GM12878 (cell line): Measurements from ENCODE around the gene FAM200B. TPM values are rescaled to one million over a fixed set of nuclear protein-coding genes. Genes with fewer than 3 reads are reported as not detected.

Source experiments
- BHLHE40 ChIP-seq, 2 experiments: fragments of 450-650 bp in 1 of 2; IDR thresholded peaks; 2 replicates each; pipeline ENCODE4 v1.6.1; 2011 to 2017; ENCODE audit warnings: low read depth in 2 of 2, borderline replicate concordance in 1 of 2, improper control_type of control experiment in 1 of 2, low read length in 1 of 2, mild to moderate bottlenecking in 1 of 2
- CBX3 ChIP-seq: fragments of 200-600 bp; sonication (generic); IDR thresholded peaks from 2 replicates; pipeline ENCODE4 v1.6.1; 2016; ENCODE audit warnings: low read depth, borderline replicate concordance
- IRF4 ChIP-seq: IDR thresholded peaks from 2 replicates; pipeline ENCODE4 v1.6.1; 2011; ENCODE audit warnings: low read depth, low read length
- LARP7 ChIP-seq: fragments of 450-650 bp; IDR thresholded peaks from 2 replicates; pipeline ENCODE4 v1.6.1; 2017; ENCODE audit warnings: mild to moderate bottlenecking
- PAX8 ChIP-seq: fragments of 450-650 bp; IDR thresholded peaks from 2 replicates; pipeline ENCODE4 v1.6.1; 2017; ENCODE audit warnings: mild to moderate bottlenecking, moderate library complexity
- POU2F2 ChIP-seq: IDR thresholded peaks from 3 replicates; pipeline ENCODE4 v1.6.1; 2011; ENCODE audit warnings: low read depth, mild to moderate bottlenecking, low read length, borderline replicate concordance
- SKIL ChIP-seq: fragments of 450-650 bp; IDR thresholded peaks from 2 replicates; pipeline ENCODE4 v1.6.1; 2017; ENCODE audit warnings: mild to moderate bottlenecking, low read depth, inconsistent platforms; ENCODE audit not compliant: poor library complexity, severe bottlenecking
- SUPT20H ChIP-seq: IDR thresholded peaks from 2 replicates; pipeline ENCODE4 v1.6.1; 2011; ENCODE audit warnings: low read depth, mild to moderate bottlenecking, low read length, moderate library complexity, borderline replicate concordance; ENCODE audit not compliant: control insufficient read depth
- ZBED1 ChIP-seq: IDR thresholded peaks from 2 replicates; pipeline ENCODE4 v1.6.1; 2016; ENCODE audit warnings: borderline replicate concordance
- ZNF24 ChIP-seq: fragments of 450-650 bp; IDR thresholded peaks from 2 replicates; pipeline ENCODE4 v1.6.1; 2017; ENCODE audit warnings: antibody characterized with exemption, mild to moderate bottlenecking
- ZNF687 ChIP-seq: fragments of 450-650 bp; IDR thresholded peaks from 2 replicates; pipeline ENCODE4 v1.6.1; 2017; ENCODE audit warnings: mild to moderate bottlenecking, moderate library complexity
- polyA plus RNA-seq, 11 experiments: library from polyadenylated mRNA; depleted of rRNA in 4 of 11; unstranded in 6 of 11; stranded (reverse) in 5 of 11; fragments of >200 nt; fragmentation: Nextera tagmentation in 4 of 11; fragmentation: Illumina TruSeq in 1 of 11; extraction: Ambion mirVana in 4 of 11; extraction: Trizol in 1 of 11; gene quantifications; 1 replicate in 1 of 11; 2 replicates in 10 of 11; pipeline versions ENCODE4 v1.2.1 to v1.2.3, GENCODE V29; 2011 to 2016; ENCODE audit warnings: inconsistent platforms in 2 of 11, missing spikeins in 2 of 11, low read depth in 1 of 11
- total RNA-seq, 4 experiments: library from RNA; depleted of rRNA in 3 of 4; stranded (reverse); fragments of >200 nt in 3 of 4; fragmentation: Illumina TruSeq in 1 of 4; extraction: Trizol in 1 of 4; gene quantifications; 2 replicates each; pipeline versions ENCODE4 v1.2.1 to v1.2.3, GENCODE V29; 2013 to 2021
- TF ChIP-seq, protein P1 (sequence below): fragments of 450-650 bp; formaldehyde crosslinking; IDR thresholded peaks from 2 replicates; pipeline ENCODE4 v1.4.0; 2022; ENCODE audit warnings: mild to moderate bottlenecking, moderate library complexity
- TF ChIP-seq, protein P2 (sequence below): fragments of 450-650 bp; formaldehyde crosslinking; IDR thresholded peaks from 2 replicates; pipeline ENCODE4 v1.4.0; 2020; ENCODE audit warnings: mild to moderate bottlenecking, moderate library complexity

Gene FAM200B
- total and polyA plus RNA-seq, 10 of the 15 experiments (the other 5 are each of a cell fraction or from before 2014, with no cell fraction given): 13.8 to 48.5 (median 25.5) TPM

DNA sequence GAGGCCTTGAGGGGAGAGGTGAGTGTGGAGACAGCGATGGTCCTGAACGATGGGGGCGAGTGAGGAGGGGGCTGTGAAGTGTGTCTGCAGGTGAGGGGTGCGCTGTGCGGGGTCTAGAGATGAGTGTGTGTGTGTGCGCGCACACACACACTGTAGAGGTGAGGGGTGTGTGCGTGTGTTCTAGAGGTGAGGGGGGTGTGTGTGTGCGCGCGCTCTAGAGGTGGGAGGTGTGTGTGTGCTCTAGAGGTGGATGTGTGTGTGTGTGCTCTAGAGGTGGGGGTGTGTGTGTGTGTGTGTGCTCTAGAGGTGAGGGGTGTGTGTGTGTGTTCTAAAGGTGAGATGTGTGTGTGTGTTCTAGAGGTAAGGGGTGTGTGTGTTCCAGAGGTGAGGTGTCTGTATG is 21.8 kb downstream of the FAM200B start (continued):
- TF ChIP-seq ZNF687 (no peak), ZNF24 (no peak), ZBED1 (no peak), LARP7 (no peak), CBX3 (no peak), SKIL (no peak), SUPT20H (no peak), POU2F2 (no peak), IRF4 (no peak), PAX8 (no peak), BHLHE40 (IDR thresholded peaks at IDR 0.05; ENCODE audit: borderline replicate concordance in 1 of 2, low read depth in 2 of 2, low read length in 1 of 2) (no peak)
- TF ChIP-seq, protein P1, sequence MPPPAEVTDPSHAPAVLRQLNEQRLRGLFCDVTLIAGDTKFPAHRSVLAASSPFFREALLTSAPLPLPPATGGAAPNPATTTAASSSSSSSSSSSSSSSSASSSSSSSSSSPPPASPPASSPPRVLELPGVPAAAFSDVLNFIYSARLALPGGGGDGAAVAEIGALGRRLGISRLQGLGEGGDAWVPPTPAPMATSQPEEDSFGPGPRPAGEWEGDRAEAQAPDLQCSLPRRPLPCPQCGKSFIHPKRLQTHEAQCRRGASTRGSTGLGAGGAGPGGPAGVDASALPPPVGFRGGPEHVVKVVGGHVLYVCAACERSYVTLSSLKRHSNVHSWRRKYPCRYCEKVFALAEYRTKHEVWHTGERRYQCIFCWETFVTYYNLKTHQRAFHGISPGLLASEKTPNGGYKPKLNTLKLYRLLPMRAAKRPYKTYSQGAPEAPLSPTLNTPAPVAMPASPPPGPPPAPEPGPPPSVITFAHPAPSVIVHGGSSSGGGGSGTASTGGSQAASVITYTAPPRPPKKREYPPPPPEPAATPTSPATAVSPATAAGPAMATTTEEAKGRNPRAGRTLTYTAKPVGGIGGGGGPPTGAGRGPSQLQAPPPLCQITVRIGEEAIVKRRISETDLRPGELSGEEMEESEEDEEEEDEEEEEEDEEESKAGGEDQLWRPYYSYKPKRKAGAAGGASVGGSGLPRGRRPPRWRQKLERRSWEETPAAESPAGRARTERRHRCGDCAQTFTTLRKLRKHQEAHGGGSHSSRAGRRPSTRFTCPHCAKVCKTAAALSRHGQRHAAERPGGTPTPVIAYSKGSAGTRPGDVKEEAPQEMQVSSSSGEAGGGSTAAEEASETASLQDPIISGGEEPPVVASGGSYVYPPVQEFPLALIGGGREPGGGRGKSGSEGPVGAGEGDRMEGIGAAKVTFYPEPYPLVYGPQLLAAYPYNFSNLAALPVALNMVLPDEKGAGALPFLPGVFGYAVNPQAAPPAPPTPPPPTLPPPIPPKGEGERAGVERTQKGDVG (CRISPR knock-in tag): no peak
- TF ChIP-seq, protein P2, sequence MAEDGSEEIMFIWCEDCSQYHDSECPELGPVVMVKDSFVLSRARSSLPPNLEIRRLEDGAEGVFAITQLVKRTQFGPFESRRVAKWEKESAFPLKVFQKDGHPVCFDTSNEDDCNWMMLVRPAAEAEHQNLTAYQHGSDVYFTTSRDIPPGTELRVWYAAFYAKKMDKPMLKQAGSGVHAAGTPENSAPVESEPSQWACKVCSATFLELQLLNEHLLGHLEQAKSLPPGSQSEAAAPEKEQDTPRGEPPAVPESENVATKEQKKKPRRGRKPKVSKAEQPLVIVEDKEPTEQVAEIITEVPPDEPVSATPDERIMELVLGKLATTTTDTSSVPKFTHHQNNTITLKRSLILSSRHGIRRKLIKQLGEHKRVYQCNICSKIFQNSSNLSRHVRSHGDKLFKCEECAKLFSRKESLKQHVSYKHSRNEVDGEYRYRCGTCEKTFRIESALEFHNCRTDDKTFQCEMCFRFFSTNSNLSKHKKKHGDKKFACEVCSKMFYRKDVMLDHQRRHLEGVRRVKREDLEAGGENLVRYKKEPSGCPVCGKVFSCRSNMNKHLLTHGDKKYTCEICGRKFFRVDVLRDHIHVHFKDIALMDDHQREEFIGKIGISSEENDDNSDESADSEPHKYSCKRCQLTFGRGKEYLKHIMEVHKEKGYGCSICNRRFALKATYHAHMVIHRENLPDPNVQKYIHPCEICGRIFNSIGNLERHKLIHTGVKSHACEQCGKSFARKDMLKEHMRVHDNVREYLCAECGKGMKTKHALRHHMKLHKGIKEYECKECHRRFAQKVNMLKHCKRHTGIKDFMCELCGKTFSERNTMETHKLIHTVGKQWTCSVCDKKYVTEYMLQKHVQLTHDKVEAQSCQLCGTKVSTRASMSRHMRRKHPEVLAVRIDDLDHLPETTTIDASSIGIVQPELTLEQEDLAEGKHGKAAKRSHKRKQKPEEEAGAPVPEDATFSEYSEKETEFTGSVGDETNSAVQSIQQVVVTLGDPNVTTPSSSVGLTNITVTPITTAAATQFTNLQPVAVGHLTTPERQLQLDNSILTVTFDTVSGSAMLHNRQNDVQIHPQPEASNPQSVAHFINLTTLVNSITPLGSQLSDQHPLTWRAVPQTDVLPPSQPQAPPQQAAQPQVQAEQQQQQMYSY (CRISPR knock-in tag): no peak
